Caco-2 (cell line): Measurements from ENCODE around the gene RSPH1. TPM values are rescaled to one million over a fixed set of nuclear protein-coding genes. Genes with fewer than 3 reads are reported as not detected.

Experiments
- BruUV-seq: library from RNA; stranded (reverse); fragments of 400-500 nt; replicated peaks from 2 replicates; lab custom pipeline; 2021; lab: Mats Ljungman, UMichigan
- CTCF ChIA-PET: fragments of 300-600 bp; sonication (Branson Sonifier 250); formaldehyde crosslinking; loops from one replicate; lab custom pipeline; 2022; ENCODE audit warnings: antibody characterized with exemption; lab: Charles Lee
- POLR2A ChIA-PET: fragments of 300-600 bp; sonication (Branson Sonifier 250); formaldehyde crosslinking; loops from one replicate; lab custom pipeline; 2022; ENCODE audit warnings: antibody characterized with exemption; lab: Charles Lee
- DNase-seq, 2 experiments: peaks; one replicate each; pipeline versions ENCODE4 v3.0.0 to v3.0.0-alpha.2; 2020 to 2022
- H3K27me3 ChIP-seq: replicated peaks from 2 replicates; pipeline ENCODE4 v1.6.0; 2011; ENCODE audit warnings: low read length; ENCODE audit not compliant: control insufficient read depth, insufficient read depth
- H3K36me3 ChIP-seq: 2 replicates; pipeline ENCODE4 v1.5.1; 2011; ENCODE audit warnings: low read length; ENCODE audit not compliant: control insufficient read depth, insufficient read depth
- H3K4me1 ChIP-seq: fragments of 250-450 bp; sonication (Bioruptor Pico); 2 replicates; pipeline ENCODE4 v1.5.1; 2020; ENCODE audit warnings: mild to moderate bottlenecking
- H3K4me3 ChIP-seq: 2 replicates; pipeline ENCODE4 v1.5.1; 2011; ENCODE audit warnings: low read depth, mild to moderate bottlenecking, control low read depth, low read length
- H3K9me3 ChIP-seq: fragments of 250-450 bp; sonication (Bioruptor Pico); 2 replicates; pipeline ENCODE4 v1.5.1; 2020; ENCODE audit warnings: mild to moderate bottlenecking, moderate library complexity
- H3K27ac Mint-ChIP-seq: one replicate; pipeline ENCODE4 v1.8.0; 2022; ENCODE audit warnings: mixed read lengths; ENCODE audit not compliant: unreplicated experiment
- H3K27me3 Mint-ChIP-seq: one replicate; pipeline ENCODE4 v1.8.0; 2022; ENCODE audit warnings: mixed read lengths; ENCODE audit not compliant: insufficient read depth, unreplicated experiment
- H3K36me3 Mint-ChIP-seq: one replicate; pipeline ENCODE4 v1.8.0; 2022; ENCODE audit warnings: mild to moderate bottlenecking, mixed read lengths; ENCODE audit not compliant: insufficient read depth, unreplicated experiment
- H3K4me1 Mint-ChIP-seq: one replicate; pipeline ENCODE4 v1.8.0; 2022; ENCODE audit warnings: low read depth, mixed read lengths; ENCODE audit not compliant: unreplicated experiment
- H3K4me3 Mint-ChIP-seq: one replicate; pipeline ENCODE4 v1.8.0; 2022; ENCODE audit warnings: mild to moderate bottlenecking, moderate library complexity, mixed read lengths; ENCODE audit not compliant: unreplicated experiment
- H3K9me3 Mint-ChIP-seq: one replicate; pipeline ENCODE4 v1.8.0; 2022; ENCODE audit warnings: mixed read lengths; ENCODE audit not compliant: unreplicated experiment
- intact Hi-C: fragments of 100-400 bp; cut with micrococcal nuclease; formaldehyde crosslinking; loops from one replicate; pipeline ENCODE4 v1.10.0; 2022; ENCODE audit not compliant: unreplicated experiment
- total RNA-seq: library from RNA; stranded (reverse); gene quantifications from 2 replicates; pipeline ENCODE4 v1.2.3, GENCODE V29; 2022
- TF ChIP-seq, protein P1 (sequence below), 2 experiments: fragments of 200-600 bp in 1 of 2; IDR thresholded peaks; 1 replicate in 1 of 2; 2 replicates in 1 of 2; pipeline versions ENCODE4 v1.5.1 to v1.8.0; 2011 to 2022; ENCODE audit warnings: antibody characterized with exemption in 1 of 2, control low read depth in 1 of 2, inconsistent platforms in 1 of 2, low read depth in 1 of 2, low read length in 1 of 2, mild to moderate bottlenecking in 1 of 2, moderate library complexity in 1 of 2; ENCODE audit not compliant: insufficient read depth in 1 of 2, severe bottlenecking in 1 of 2, unreplicated experiment in 1 of 2

RSPH1 gene
- total RNA-seq, 1 experiment from 2014 or later: 0.23 TPM

DNA sequence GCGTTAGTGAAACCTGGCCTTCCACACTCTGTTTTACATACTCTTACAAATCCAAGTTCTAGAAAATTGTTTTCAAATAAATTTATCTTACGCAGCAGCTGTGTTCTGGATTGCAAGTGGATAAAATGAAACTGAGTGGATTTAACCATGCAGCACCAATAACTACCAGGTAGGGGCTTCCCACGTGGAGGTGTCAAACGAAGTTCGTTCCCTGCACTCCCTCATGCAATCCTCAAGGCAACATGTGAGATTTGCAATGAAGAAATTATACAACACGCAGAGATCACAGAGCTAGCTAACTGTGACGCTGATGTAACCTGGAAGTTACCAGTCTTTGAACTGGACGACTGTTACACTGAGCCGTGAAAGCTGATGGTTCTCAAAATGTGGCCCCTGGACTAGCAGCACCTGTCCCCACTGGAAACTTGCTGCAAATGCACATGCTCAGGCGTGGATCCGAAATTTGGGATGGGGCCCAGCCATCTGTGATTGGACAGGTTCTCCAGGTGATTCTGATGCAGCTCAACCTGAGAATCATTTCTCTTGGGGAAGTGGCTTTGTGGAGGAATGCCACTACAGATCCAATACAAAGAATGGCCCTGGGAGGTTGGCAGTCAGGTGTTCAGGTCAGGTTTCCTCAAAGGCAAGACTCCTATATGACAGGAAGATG, 36.3 kb downstream of the RSPH1 start:
- Mint-ChIP-seq H3K36me3 (peaks cover 6% of the 10 kb centered on the region), H3K4me3 (no peak overlapping the region), H3K27me3 (no peaks in the 10 kb centered on the region), H3K27ac (no peak overlapping the region), H3K4me1 (peaks cover 31% of the 10 kb centered on the region), H3K9me3 (peaks cover 9% of the 10 kb centered on the region)
- no peaks in the 10 kb centered on the region for H3K27me3 ChIP-seq
- no peaks in the 10 kb centered on the region for H3K36me3 ChIP-seq
- TF ChIP-seq, protein P1, sequence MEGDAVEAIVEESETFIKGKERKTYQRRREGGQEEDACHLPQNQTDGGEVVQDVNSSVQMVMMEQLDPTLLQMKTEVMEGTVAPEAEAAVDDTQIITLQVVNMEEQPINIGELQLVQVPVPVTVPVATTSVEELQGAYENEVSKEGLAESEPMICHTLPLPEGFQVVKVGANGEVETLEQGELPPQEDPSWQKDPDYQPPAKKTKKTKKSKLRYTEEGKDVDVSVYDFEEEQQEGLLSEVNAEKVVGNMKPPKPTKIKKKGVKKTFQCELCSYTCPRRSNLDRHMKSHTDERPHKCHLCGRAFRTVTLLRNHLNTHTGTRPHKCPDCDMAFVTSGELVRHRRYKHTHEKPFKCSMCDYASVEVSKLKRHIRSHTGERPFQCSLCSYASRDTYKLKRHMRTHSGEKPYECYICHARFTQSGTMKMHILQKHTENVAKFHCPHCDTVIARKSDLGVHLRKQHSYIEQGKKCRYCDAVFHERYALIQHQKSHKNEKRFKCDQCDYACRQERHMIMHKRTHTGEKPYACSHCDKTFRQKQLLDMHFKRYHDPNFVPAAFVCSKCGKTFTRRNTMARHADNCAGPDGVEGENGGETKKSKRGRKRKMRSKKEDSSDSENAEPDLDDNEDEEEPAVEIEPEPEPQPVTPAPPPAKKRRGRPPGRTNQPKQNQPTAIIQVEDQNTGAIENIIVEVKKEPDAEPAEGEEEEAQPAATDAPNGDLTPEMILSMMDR (IDR thresholded peaks at IDR 0.05; ENCODE audit: insufficient read depth in 1 of 2, low read depth in 1 of 2, low read length in 1 of 2, severe bottlenecking in 1 of 2, unreplicated experiment in 1 of 2): no peak
- no peaks in the 10 kb centered on the region for H3K9me3 ChIP-seq
- DNase-seq: peak in 1 of 2 experiments; percentile 18
- no peak overlapping the region for H3K4me3 ChIP-seq
- intact Hi-C loops: loop anchor here (2.0 kb wide), 1 partner anchor 55 kb away; no protein-coding TSS in a partner anchor
- H3K4me1 ChIP-seq: peaks cover 27% of the 10 kb centered on the region
- CTCF ChIA-PET: no interaction called here
- BruUV-seq: no TSS peak
- POLR2A ChIA-PET: no interaction called here

- Histone ChIP-seq H3K36me3 (no peaks in the 10 kb centered on the region), H3K4me3 (no peak overlapping the region), H3K4me1 (peaks cover 27% of the 10 kb centered on the region), H3K27me3 (no peaks in the 10 kb centered on the region), H3K9me3 (no peaks in the 10 kb centered on the region)
- H3K9me3 Mint-ChIP-seq: peaks cover 6% of the 10 kb centered on the region
- intact Hi-C loops: loop anchor here (2.0 kb wide), 1 partner anchor 56 kb away; no protein-coding TSS in a partner anchor
- BruUV-seq: no TSS peak
- POLR2A ChIA-PET: no interaction called here
- CTCF ChIA-PET: no interaction called here
- no peak overlapping the region for H3K27ac Mint-ChIP-seq
- TF ChIP-seq, protein P1 (IDR thresholded peaks at IDR 0.05; ENCODE audit: insufficient read depth in 1 of 2, low read depth in 1 of 2, low read length in 1 of 2, severe bottlenecking in 1 of 2, unreplicated experiment in 1 of 2): no peak
- peak in 1 of 2 experiments; percentile 29 for DNase-seq
- no peaks in the 10 kb centered on the region for H3K27me3 Mint-ChIP-seq
- H3K4me3 Mint-ChIP-seq: no peak overlapping the region
- peaks cover 29% of the 10 kb centered on the region for H3K4me1 Mint-ChIP-seq
- peaks cover 4% of the 10 kb centered on the region for H3K36me3 Mint-ChIP-seq
Observed at GRCh38 chr21:42459082-42459460, 37.0 kb downstream of the RSPH1 start.

DNA sequence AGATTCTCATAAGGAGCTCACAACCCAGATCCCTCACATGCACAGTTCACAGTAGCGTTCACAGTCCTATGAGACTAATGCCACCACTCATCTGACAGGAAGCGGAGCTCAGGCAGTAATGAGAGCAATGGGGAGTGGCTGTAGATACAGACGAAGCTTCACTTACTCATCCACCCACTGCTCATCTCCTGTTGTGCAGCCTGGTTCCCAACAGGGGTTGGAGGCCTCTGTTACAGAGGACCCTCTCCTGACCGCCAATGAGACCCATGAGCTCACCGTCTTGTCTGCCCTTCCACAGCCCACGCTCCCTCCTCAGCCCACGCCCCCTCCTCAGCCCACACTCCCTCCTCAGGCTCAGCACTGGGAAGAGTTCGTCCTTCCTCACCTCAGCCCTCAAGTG, 39.6 kb downstream of the RSPH1 start:
- BruUV-seq: no TSS peak
- no peak for DNase-seq
- H3K36me3 ChIP-seq: no peaks in the 10 kb centered on the region
- H3K27me3 ChIP-seq: no peaks in the 10 kb centered on the region
- no peaks in the 10 kb centered on the region for H3K36me3 Mint-ChIP-seq
- POLR2A ChIA-PET: no interaction called here
- intact Hi-C loops: no loop called here
- CTCF ChIA-PET: no interaction called here
- H3K27me3 Mint-ChIP-seq: no peaks in the 10 kb centered on the region
- H3K9me3 Mint-ChIP-seq: no peaks in the 10 kb centered on the region
- TF ChIP-seq, protein P1 (IDR thresholded peaks at IDR 0.05; ENCODE audit: insufficient read depth in 1 of 2, low read depth in 1 of 2, low read length in 1 of 2, severe bottlenecking in 1 of 2, unreplicated experiment in 1 of 2): no peak
- H3K9me3 ChIP-seq: no peaks in the 10 kb centered on the region
- H3K27ac Mint-ChIP-seq: no peak overlapping the region
- H3K4me1 ChIP-seq: peaks cover 17% of the 10 kb centered on the region
- H3K4me1 Mint-ChIP-seq: peaks cover 24% of the 10 kb centered on the region
- no peak overlapping the region for H3K4me3 ChIP-seq
- no peak overlapping the region for H3K4me3 Mint-ChIP-seq
